Right lobe of liver (tissue), 6 donors: ENCODE data around the gene TAF3. TPM values are rescaled to one million over a fixed set of nuclear protein-coding genes. Genes with fewer than 3 reads are reported as not detected.

Experiments
- ATAC-seq, 4 donors: fragments of 200-7000 bp; cut with Tn5 transposase; one replicate each; pipeline ENCODE4 v1.9.1; 2020; ENCODE audit warnings: mild to moderate bottlenecking in 4 of 4, moderate library complexity in 4 of 4
- DNase-seq, 3 donors: peaks; one replicate each; pipeline ENCODE4 v3.0.0-alpha.2; 2020
- H3K27ac ChIP-seq, 3 donors: fragments of 200-600 bp; one replicate each; pipeline ENCODE4 v1.8.0; 2022
- H3K27me3 ChIP-seq, 2 donors: fragments of 200-600 bp; one replicate each; pipeline ENCODE4 v1.8.0; 2022
- H3K36me3 ChIP-seq, 4 donors: fragments of 200-600 bp; sonication (generic) in 1 of 4; one replicate each; pipeline versions ENCODE4 v1.5.1 to v1.8.0; 2017 to 2022; ENCODE audit warnings: control low read depth in 1 of 4
- H3K4me1 ChIP-seq, 4 donors: fragments of 200-600 bp; sonication (generic) in 1 of 4; one replicate each; pipeline versions ENCODE4 v1.5.1 to v1.8.0; 2017 to 2022; ENCODE audit warnings: control low read depth in 1 of 4
- H3K4me3 ChIP-seq, 3 donors: fragments of 200-600 bp; one replicate each; pipeline ENCODE4 v1.8.0; 2022
- H3K9me3 ChIP-seq, 4 donors: fragments of 200-600 bp; sonication (generic) in 1 of 4; one replicate each; pipeline versions ENCODE4 v1.5.1 to v1.8.0; 2017 to 2022; ENCODE audit warnings: control low read depth in 1 of 4
- POLR2A ChIP-seq: fragments of 450-650 bp; IDR thresholded peaks from one replicate; pipeline ENCODE4 v1.6.1; 2017; ENCODE audit warnings: antibody characterized with exemption, mild to moderate bottlenecking
- WGBS: methylation state at CpG from one replicate; pipeline ENCODE4 v1.1.6; 2018; ENCODE audit warnings: low coverage, low lambda C conversion rate; ENCODE audit not compliant: insufficient coverage; ENCODE audit errors: missing lambda C conversion rate; 5-methylcytosine and 5-hydroxymethylcytosine counted together
- intact Hi-C, 2 donors: fragments of 100-400 bp; cut with DNase I; formaldehyde crosslinking; loops; one replicate each; pipeline versions ENCODE4 v1.11.2 to v1.14.1; 2022
- total RNA-seq, 6 experiments: library from RNA; depleted of rRNA in 2 of 6; stranded (reverse); fragments of >200 nt in 2 of 6; fragmentation: NEBNext Ultra II Directional in 3 of 6; extraction: Animal tissue kit (Norgen Biotek cat#: 25700) in 3 of 6; gene quantifications; one replicate each; pipeline versions ENCODE4 v1.1.0 to v1.2.4, GENCODE V29; 2016 to 2023
- TF ChIP-seq, protein P1 (sequence below), 4 donors: fragments of 200-600 bp in 3 of 4; fragments of 450-650 bp in 1 of 4; IDR thresholded peaks; one replicate each; pipeline versions ENCODE4 v1.5.1 to v1.8.0; 2016 to 2022; ENCODE audit warnings: antibody characterized with exemption in 4 of 4, mild to moderate bottlenecking in 2 of 4
- donor health status: DM: no; HTN: yes; CAD: no.
- donor health status: DM: no; HTN: no; CAD: no.
- donor health status: DM: no; HTN: no; CAD: no.
- donor health status: DM: no; HTN: yes; CAD: no.
- donor health status: DM: no; HTN: yes; CAD: no.

The TAF3 gene
- total RNA-seq, 6 experiments from 2014 or later, result 1.9 to 3.5 (median 3.0) TPM

DNA sequence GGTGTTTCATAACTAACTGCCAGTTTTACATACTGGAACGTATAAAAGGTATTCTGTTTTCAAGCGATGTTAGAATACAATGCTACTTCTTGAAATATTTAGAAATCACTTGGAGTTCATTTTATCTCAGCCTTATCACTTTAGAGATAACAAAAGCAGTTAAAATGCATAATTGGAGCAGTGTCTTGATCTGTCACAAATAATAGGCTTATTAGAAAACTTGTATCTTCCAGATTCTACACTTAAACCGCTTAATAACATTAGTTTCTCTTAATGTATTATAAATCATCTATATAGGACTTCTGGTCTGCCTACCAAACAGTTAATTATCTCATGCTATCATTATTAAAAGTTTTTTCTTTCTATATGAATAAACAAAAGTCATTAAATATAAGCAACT, 104.4 kb downstream of the TAF3 start:
- no peaks in the 10 kb centered on the region for H3K27me3 ChIP-seq
- ATAC-seq (no peak), DNase-seq (no peak)
- H3K9me3 ChIP-seq, result no peaks in the 10 kb centered on the region
- intact Hi-C loops, result no loop called here
- H3K4me1 ChIP-seq, result no peaks in the 10 kb centered on the region
- 81% methylated on average over 3 of the region's 3 CpGs for WGBS
- no peak overlapping the region for H3K4me3 ChIP-seq
- no peaks in the 10 kb centered on the region for H3K36me3 ChIP-seq
- TF ChIP-seq POLR2A, result no peak
- TF ChIP-seq, protein P1, sequence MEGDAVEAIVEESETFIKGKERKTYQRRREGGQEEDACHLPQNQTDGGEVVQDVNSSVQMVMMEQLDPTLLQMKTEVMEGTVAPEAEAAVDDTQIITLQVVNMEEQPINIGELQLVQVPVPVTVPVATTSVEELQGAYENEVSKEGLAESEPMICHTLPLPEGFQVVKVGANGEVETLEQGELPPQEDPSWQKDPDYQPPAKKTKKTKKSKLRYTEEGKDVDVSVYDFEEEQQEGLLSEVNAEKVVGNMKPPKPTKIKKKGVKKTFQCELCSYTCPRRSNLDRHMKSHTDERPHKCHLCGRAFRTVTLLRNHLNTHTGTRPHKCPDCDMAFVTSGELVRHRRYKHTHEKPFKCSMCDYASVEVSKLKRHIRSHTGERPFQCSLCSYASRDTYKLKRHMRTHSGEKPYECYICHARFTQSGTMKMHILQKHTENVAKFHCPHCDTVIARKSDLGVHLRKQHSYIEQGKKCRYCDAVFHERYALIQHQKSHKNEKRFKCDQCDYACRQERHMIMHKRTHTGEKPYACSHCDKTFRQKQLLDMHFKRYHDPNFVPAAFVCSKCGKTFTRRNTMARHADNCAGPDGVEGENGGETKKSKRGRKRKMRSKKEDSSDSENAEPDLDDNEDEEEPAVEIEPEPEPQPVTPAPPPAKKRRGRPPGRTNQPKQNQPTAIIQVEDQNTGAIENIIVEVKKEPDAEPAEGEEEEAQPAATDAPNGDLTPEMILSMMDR (IDR thresholded peaks at IDR 0.05), result no peak
- no peak overlapping the region for H3K27ac ChIP-seq

DNA sequence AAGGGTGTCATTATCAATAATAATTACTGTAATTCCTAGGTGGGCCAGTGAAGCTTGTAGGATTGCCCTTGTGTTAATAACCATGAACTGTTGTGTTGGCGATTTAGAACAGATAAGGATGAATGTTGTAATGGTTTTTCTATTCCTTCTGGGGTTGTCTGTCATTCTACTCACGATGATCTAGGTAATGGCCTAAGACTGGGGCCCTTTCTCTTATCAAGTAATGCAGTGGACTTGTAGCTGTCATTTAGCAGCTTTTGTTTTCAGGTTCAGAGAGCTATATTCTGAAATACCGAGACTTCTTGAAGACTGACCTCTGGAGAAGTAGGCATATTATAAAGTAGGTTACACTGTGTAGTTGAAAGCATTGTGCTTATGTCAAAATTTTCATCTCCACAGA, 110.2 kb downstream of the TAF3 start:
- no peaks in the 10 kb centered on the region for H3K9me3 ChIP-seq
- no peaks in the 10 kb centered on the region for H3K36me3 ChIP-seq
- WGBS, result 81% methylated on average over 3 of the region's 3 CpGs
- TF ChIP-seq POLR2A, result no peak
- TF ChIP-seq, protein P1 (IDR thresholded peaks at IDR 0.05), result no peak
- peaks cover 0 to 6% (median 3%) of the 10 kb centered on the region in 4 donors for H3K4me1 ChIP-seq
- H3K4me3 ChIP-seq, result no peak overlapping the region
- no peak for ATAC-seq
- DNase-seq, result no peak
- intact Hi-C loops, result no loop called here
- H3K27me3 ChIP-seq, result no peaks in the 10 kb centered on the region
- no peak overlapping the region for H3K27ac ChIP-seq

DNA sequence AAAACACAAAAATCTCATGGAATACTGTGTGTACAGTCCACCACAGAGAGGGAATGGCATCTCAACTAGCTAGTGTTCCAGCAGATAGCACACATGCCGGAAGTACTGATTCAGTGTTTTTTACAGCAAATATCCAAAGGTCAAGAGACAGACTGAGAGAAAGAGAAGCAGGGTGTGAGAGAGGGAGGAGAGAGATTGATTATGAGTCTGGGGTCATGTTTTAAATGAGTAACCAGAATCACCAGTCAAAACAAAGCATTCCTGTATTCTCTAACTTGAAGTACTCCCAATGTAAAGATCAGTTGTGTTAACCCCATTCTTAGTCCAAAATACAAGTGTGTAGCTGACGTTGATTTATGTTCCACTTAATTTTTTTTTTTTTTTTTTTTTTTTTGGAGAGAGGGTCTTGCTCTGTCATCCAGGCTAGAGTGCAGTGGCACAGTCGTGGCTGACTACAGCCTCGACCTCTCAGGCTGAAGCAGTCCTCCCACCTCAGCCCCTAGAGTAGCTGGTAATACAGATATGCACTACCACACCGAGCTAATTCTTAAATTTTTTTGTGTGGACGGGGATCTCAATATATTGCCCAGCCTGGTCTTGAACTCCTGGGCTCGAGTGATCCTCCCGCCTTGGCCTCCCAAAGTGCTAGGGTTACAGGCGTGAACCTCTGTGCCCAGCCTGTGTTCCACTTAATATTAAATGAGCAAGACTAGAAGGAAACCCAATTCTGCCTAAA, 114.2 kb downstream of the TAF3 start:
- Histone ChIP-seq H3K4me3 (no peak overlapping the region), H3K36me3 (no peaks in the 10 kb centered on the region), H3K27ac (peak overlapping the region in 2 of 3 donors; percentile 0 to 6), H3K27me3 (no peaks in the 10 kb centered on the region), H3K4me1 (peaks cover 0 to 6% (median 3%) of the 10 kb centered on the region in 4 donors), H3K9me3 (no peaks in the 10 kb centered on the region)
- 64% methylated on average over 7 of the region's 9 CpGs for WGBS
- peak; percentile 97 to 99 (median 98) for ATAC-seq
- no peak for DNase-seq
- peak; percentile 22 for TF ChIP-seq POLR2A
- TF ChIP-seq, protein P1 (IDR thresholded peaks at IDR 0.05), result no peak
- intact Hi-C loops, result no loop called here

DNA sequence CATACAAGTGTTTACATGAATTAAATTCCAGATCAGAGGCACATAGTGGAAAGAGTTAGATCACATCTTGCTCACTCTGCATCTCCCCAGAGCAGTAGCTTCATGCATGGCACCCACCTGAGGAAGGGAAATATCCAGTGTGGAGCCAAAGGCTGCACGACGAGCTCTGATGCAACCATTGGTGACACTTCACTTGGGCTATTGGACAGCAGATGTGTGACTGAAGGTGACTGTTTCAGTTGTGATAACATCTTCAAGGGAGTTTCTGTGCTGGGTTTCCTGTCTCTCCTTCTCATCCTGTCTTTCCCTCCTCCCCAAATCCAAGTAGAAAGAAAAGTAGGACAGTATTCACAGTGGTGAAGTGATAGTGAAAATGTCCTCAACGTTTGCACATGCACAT, 115.0 kb downstream of the TAF3 start:
- intact Hi-C loops, result no loop called here
- TF ChIP-seq POLR2A, result no peak
- TF ChIP-seq, protein P1 (IDR thresholded peaks at IDR 0.05), result no peak
- Histone ChIP-seq H3K4me1 (peaks cover 0 to 6% (median 3%) of the 10 kb centered on the region in 4 donors), H3K27me3 (no peaks in the 10 kb centered on the region), H3K36me3 (no peaks in the 10 kb centered on the region), H3K9me3 (no peaks in the 10 kb centered on the region), H3K27ac (no peak overlapping the region), H3K4me3 (no peak overlapping the region)
- 42% methylated on average over 3 of the region's 3 CpGs for WGBS
- ATAC-seq (peak in 3 of 4 donors; percentile 16 to 68 (median 45)), DNase-seq (no peak)
